SKM-1 treated with dmso at 0.1 percent for 144 hours (cell line): ENCODE measurements around the gene CLEC4G.
"Not testable (repeated sequence)": the region's sequence is repeated elsewhere in the genome, so short reads cannot be mapped to it uniquely, and the experiment has no call there.

Experiments
- DNase-seq: peaks from one replicate; lab custom pipeline; 2025; ENCODE audit not compliant: unreplicated experiment; lab: John Stamatoyannopoulos, UW

CLEC4G gene

GRCh38 chr19:7746903-7747884 lies 15.3 kb upstream of the CLEC4G start, which contains the start of gene CD209:
Gene CD209, minus strand, starts transcription at chr19:7747534. Its CDS starts 23 bp downstream, at chr19:7747511.
- peak; percentile 10 for DNase-seq

GRCh38 chr19:7746306-7746705 lies 14.4 kb upstream of the CLEC4G start:
- not testable (repeated sequence) for DNase-seq

GRCh38 chr19:7744871-7745650 lies 13.2 kb upstream of the CLEC4G start:
- DNase-seq, result no peak

GRCh38 chr19:7744199-7744786 lies 12.4 kb upstream of the CLEC4G start:
- no peak for DNase-seq

GRCh38 chr19:7743425-7743841 lies 11.5 kb upstream of the CLEC4G start:
- DNase-seq, result no peak

- DNase-seq, result no peak
Observed at GRCh38 chr19:7742991-7743390, 11.1 kb upstream of the CLEC4G start.

GRCh38 chr19:7742575-7742974 lies 10.7 kb upstream of the CLEC4G start:
- DNase-seq, result no peak

- DNase-seq, result no peak
Observed at GRCh38 chr19:7740682-7741054, 8.8 kb upstream of the CLEC4G start.

- DNase-seq, result no peak
Observed at GRCh38 chr19:7739801-7740681, 8.1 kb upstream of the CLEC4G start.

- DNase-seq, result no peak
Observed at GRCh38 chr19:7739211-7739755, 7.4 kb upstream of the CLEC4G start.

GRCh38 chr19:7738023-7738422 lies 6.1 kb upstream of the CLEC4G start:
- DNase-seq, result no peak

- DNase-seq, result no peak
Observed at GRCh38 chr19:7737215-7737614, 5.3 kb upstream of the CLEC4G start.

- no peak for DNase-seq
Observed at GRCh38 chr19:7736148-7736547, 4.2 kb upstream of the CLEC4G start.

GRCh38 chr19:7734220-7735203 lies 2.6 kb upstream of the CLEC4G start:
- peak; percentile 83 for DNase-seq

- no peak for DNase-seq
Observed at GRCh38 chr19:7733376-7733775, 1.5 kb upstream of the CLEC4G start.

GRCh38 chr19:7731615-7732014 lies 295 bp downstream of the CLEC4G start:
- no peak for DNase-seq

GRCh38 chr19:7731218-7731595 lies 703 bp downstream of the CLEC4G start:
- no peak for DNase-seq

- no peak for DNase-seq
Observed at GRCh38 chr19:7730286-7731217, 1.4 kb downstream of the CLEC4G start.
